K562 (cell line): ENCODE results near the gene ADCY4.

Source experiments
- CTCF ChIP-seq, 3 experiments: IDR thresholded peaks in 2 of 3; conservative IDR thresholded peaks in 1 of 3; 2 replicates each; pipeline ENCODE4 v1.5.1; 2011 to 2012; ENCODE audit warnings: low read length in 3 of 3, mild to moderate bottlenecking in 3 of 3, control low read depth in 2 of 3, improper control_type of control experiment in 1 of 3, inconsistent platforms in 1 of 3, low read depth in 1 of 3, mixed read lengths in 1 of 3, moderate library complexity in 1 of 3; ENCODE audit not compliant: insufficient read depth in 2 of 3
- ERF ChIP-seq: fragments of 450-650 bp; formaldehyde crosslinking; IDR thresholded peaks from 2 replicates; pipeline ENCODE4 v1.4.0; 2020; ENCODE audit warnings: mild to moderate bottlenecking, mixed read lengths
- GTF2F1 ChIP-seq: IDR thresholded peaks from 2 replicates; pipeline ENCODE4 v1.6.1; 2011; ENCODE audit warnings: low read depth, low read length, improper control_type of control experiment
- HMG20A ChIP-seq: fragments of 450-650 bp; formaldehyde crosslinking; conservative IDR thresholded peaks from 2 replicates; pipeline ENCODE4 v1.4.0; 2020; ENCODE audit warnings: mild to moderate bottlenecking, mixed read lengths
- MYC ChIP-seq, 2 experiments: fragments of 250-450 bp in 1 of 2; sonication (Bioruptor Pico) in 1 of 2; IDR thresholded peaks; 2 replicates each; pipeline versions ENCODE4 v1.5.1 to v1.6.1; 2012 to 2021; ENCODE audit warnings: low read depth in 2 of 2, borderline replicate concordance in 1 of 2, improper control_type of control experiment in 1 of 2, low read length in 1 of 2, mild to moderate bottlenecking in 1 of 2, moderate library complexity in 1 of 2
- REST ChIP-seq, 2 experiments: fragments of 450-650 bp; formaldehyde crosslinking in 1 of 2; IDR thresholded peaks; 2 replicates each; pipeline versions ENCODE4 v1.4.0 to v1.6.1; 2014 to 2020; ENCODE audit warnings: mild to moderate bottlenecking in 2 of 2, borderline replicate concordance in 1 of 2, low read depth in 1 of 2
- XRCC3 ChIP-seq: fragments of 450-650 bp; IDR thresholded peaks from 2 replicates; pipeline ENCODE4 v1.6.1; 2017; ENCODE audit warnings: mild to moderate bottlenecking, moderate library complexity
- ZBTB17 ChIP-seq: fragments of 450-650 bp; formaldehyde crosslinking; IDR thresholded peaks from 2 replicates; pipeline ENCODE4 v1.4.0; 2020; ENCODE audit warnings: mild to moderate bottlenecking
- ZNF311 ChIP-seq: fragments of 250-450 bp; sonication (Bioruptor Pico); IDR thresholded peaks from 2 replicates; pipeline ENCODE4 v1.4.0; 2020; ENCODE audit warnings: mild to moderate bottlenecking, moderate library complexity

GRCh38 chr14:24308342-24309124 lies 26.3 kb downstream of the ADCY4 start:
- TF ChIP-seq REST (IDR thresholded peaks at IDR 0.05; ENCODE audit: borderline replicate concordance) (no peak), REST (CRISPR knock-in tag; IDR thresholded peaks at IDR 0.05; ENCODE audit: low read depth) (no peak), MYC (IDR thresholded peaks at IDR 0.05; ENCODE audit: low read depth, low read length) (no peak), MYC (CRISPR knock-in tag; IDR thresholded peaks at IDR 0.05; ENCODE audit: borderline replicate concordance, low read depth) (no peak), HMG20A (CRISPR knock-in tag) (no peak), XRCC3 (no peak), CTCF (IDR thresholded peaks at IDR 0.05 in 2 of 3, conservative IDR thresholded peaks at IDR 0.05 in 1 of 3; ENCODE audit: insufficient read depth in 2 of 3, low read depth in 1 of 3, low read length in 3 of 3) (no peak), ZNF311 (CRISPR knock-in tag) (no peak), GTF2F1 (no peak), ZBTB17 (CRISPR knock-in tag) (no peak), ERF (CRISPR knock-in tag) (no peak)
